C4-2B (cell line): Measurements from ENCODE around the gene NEU1.

Experiments used
- ZFX ChIP-seq: fragments of 450-650 bp; IDR thresholded peaks from 2 replicates; pipeline ENCODE4 v1.6.1; 2017
- TF ChIP-seq, protein P1 (sequence below): fragments of 450-650 bp; conservative IDR thresholded peaks from 2 replicates; pipeline ENCODE4 v1.5.1; 2017; ENCODE audit warnings: mild to moderate bottlenecking

GRCh38 chr6:31875877-31876276 is 13.3 kb upstream of the NEU1 start:
- TF ChIP-seq, protein P1, sequence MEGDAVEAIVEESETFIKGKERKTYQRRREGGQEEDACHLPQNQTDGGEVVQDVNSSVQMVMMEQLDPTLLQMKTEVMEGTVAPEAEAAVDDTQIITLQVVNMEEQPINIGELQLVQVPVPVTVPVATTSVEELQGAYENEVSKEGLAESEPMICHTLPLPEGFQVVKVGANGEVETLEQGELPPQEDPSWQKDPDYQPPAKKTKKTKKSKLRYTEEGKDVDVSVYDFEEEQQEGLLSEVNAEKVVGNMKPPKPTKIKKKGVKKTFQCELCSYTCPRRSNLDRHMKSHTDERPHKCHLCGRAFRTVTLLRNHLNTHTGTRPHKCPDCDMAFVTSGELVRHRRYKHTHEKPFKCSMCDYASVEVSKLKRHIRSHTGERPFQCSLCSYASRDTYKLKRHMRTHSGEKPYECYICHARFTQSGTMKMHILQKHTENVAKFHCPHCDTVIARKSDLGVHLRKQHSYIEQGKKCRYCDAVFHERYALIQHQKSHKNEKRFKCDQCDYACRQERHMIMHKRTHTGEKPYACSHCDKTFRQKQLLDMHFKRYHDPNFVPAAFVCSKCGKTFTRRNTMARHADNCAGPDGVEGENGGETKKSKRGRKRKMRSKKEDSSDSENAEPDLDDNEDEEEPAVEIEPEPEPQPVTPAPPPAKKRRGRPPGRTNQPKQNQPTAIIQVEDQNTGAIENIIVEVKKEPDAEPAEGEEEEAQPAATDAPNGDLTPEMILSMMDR = no peak
- TF ChIP-seq ZFX = no peak
